ENCODE results near the gene SLC1A7.

The SLC1A7 gene

GRCh38 chr1:53158900-53159299 is 16.5 kb upstream of the SLC1A7 start:
- no peak for DNase-seq

- no peak for DNase-seq
These were observed 14.3 kb upstream of the SLC1A7 start for GRCh38 chr1:53156783-53157182.

- DNase-seq, result no peak
These were observed 13.5 kb upstream of the SLC1A7 start for GRCh38 chr1:53155945-53156344.

GRCh38 chr1:53155534-53155933 is 13.1 kb upstream of the SLC1A7 start:
- DNase-seq, result peak in 1 of 2 experiments; percentile 50

GRCh38 chr1:53154859-53155438 is 12.5 kb upstream of the SLC1A7 start:
- DNase-seq, result no peak

- no peak for DNase-seq
These were observed 11.3 kb upstream of the SLC1A7 start for GRCh38 chr1:53153752-53154151.

- no peak for DNase-seq
These were observed 5.7 kb upstream of the SLC1A7 start for GRCh38 chr1:53148123-53148522.

- DNase-seq, result no peak
These were observed 4.7 kb upstream of the SLC1A7 start for GRCh38 chr1:53147174-53147573.

- DNase-seq, result no peak
These were observed 3.7 kb upstream of the SLC1A7 start for GRCh38 chr1:53145942-53146708.

- no peak for DNase-seq
These were observed 3.1 kb upstream of the SLC1A7 start for GRCh38 chr1:53145619-53145941.

- no peak for DNase-seq
These were observed 2.7 kb upstream of the SLC1A7 start for GRCh38 chr1:53145051-53145600.

GRCh38 chr1:53144201-53144600 is 1.8 kb upstream of the SLC1A7 start:
- DNase-seq, result no peak

- no peak for DNase-seq
These were observed 1.1 kb upstream of the SLC1A7 start for GRCh38 chr1:53143527-53143926.

GRCh38 chr1:53141487-53142055 is 867 bp downstream of the SLC1A7 start:
- no peak for DNase-seq

- DNase-seq, result no peak
These were observed 2.0 kb downstream of the SLC1A7 start for GRCh38 chr1:53140451-53140850.

- DNase-seq, result no peak
These were observed 2.5 kb downstream of the SLC1A7 start for GRCh38 chr1:53139951-53140361.

- no peak for DNase-seq
These were observed 3.2 kb downstream of the SLC1A7 start for GRCh38 chr1:53138991-53139884.

GRCh38 chr1:53137729-53138128 is 4.7 kb downstream of the SLC1A7 start:
- DNase-seq, result no peak

- no peak for DNase-seq
These were observed 6.7 kb downstream of the SLC1A7 start for GRCh38 chr1:53135735-53136114.

- DNase-seq, result peak in 1 of 2 experiments; percentile 24
These were observed 7.3 kb downstream of the SLC1A7 start for GRCh38 chr1:53134961-53135734.

- no peak for DNase-seq
These were observed 8.4 kb downstream of the SLC1A7 start for GRCh38 chr1:53134042-53134485.

Data from NCI-H2081 (cell line).